Transverse colon (tissue), 4 donors: Measurements from ENCODE around the gene SLFNL1. TPM values are rescaled to one million over a fixed set of nuclear protein-coding genes. Genes with fewer than 3 reads are reported as not detected.

Experiments used
- DNase-seq: peaks from one replicate; pipeline ENCODE4 v3.0.0-alpha.2; 2019
- H3K27ac ChIP-seq, 4 donors: fragments of 200-600 bp; sonication (generic); 2 replicates each; pipeline ENCODE4 v1.5.1; 2016 to 2018; ENCODE audit warnings: inconsistent platforms in 4 of 4
- H3K27me3 ChIP-seq: fragments of 200-600 bp; sonication (generic); 2 replicates; pipeline ENCODE4 v1.5.1; 2017; ENCODE audit warnings: inconsistent platforms
- H3K36me3 ChIP-seq, 4 donors: fragments of 200-600 bp; sonication (generic); 2 replicates each; pipeline ENCODE4 v1.5.1; 2017 to 2019; ENCODE audit warnings: inconsistent platforms in 4 of 4
- H3K4me1 ChIP-seq, 4 donors: fragments of 200-600 bp; sonication (generic); 2 replicates each; pipeline ENCODE4 v1.5.1; 2017 to 2020; ENCODE audit warnings: inconsistent platforms in 4 of 4
- H3K4me3 ChIP-seq, 4 donors: fragments of 200-600 bp; sonication (generic); 1 replicate in 1 of 4; 2 replicates in 3 of 4; pipeline versions ENCODE4 v1.5.1 to v1.6.1; 2017 to 2019; ENCODE audit warnings: inconsistent platforms in 4 of 4
- H3K9me3 ChIP-seq, 2 donors: fragments of 200-600 bp; sonication (generic); 2 replicates each; pipeline ENCODE4 v1.5.1; 2017 to 2019; ENCODE audit warnings: inconsistent platforms in 2 of 2
- CTCF ChIP-seq, 5 experiments: fragments of 200-600 bp in 3 of 5; fragments of 450-650 bp in 2 of 5; sonication (generic) in 3 of 5; IDR thresholded peaks; 1 replicate in 2 of 5; 2 replicates in 3 of 5; pipeline ENCODE4 v1.5.1; 2016 to 2017; ENCODE audit warnings: antibody characterized with exemption in 5 of 5, inconsistent platforms in 3 of 5, mild to moderate bottlenecking in 2 of 5, moderate library complexity in 1 of 5
- EP300 ChIP-seq: sonication (generic); formaldehyde crosslinking; IDR thresholded peaks from one replicate; pipeline ENCODE4 v1.6.1; 2017; ENCODE audit warnings: antibody characterized with exemption, low read depth
- POLR2A ChIP-seq: fragments of 450-650 bp; IDR thresholded peaks from one replicate; pipeline ENCODE4 v1.6.1; 2016; ENCODE audit warnings: antibody characterized with exemption, mild to moderate bottlenecking, moderate library complexity
- POLR2AphosphoS5 ChIP-seq, 3 donors: sonication (generic); formaldehyde crosslinking; IDR thresholded peaks; one replicate each; pipeline ENCODE4 v1.6.1; 2016; ENCODE audit warnings: antibody characterized with exemption in 3 of 3
- WGBS, 2 donors: methylation state at CpG; one replicate each; pipeline ENCODE4 v1.1.5; 2018; ENCODE audit warnings: low coverage in 1 of 2; 5-methylcytosine and 5-hydroxymethylcytosine counted together
- in situ Hi-C, 4 donors: fragments of 200-750 bp; cut with MboI; loops; one replicate each; pipeline versions ENCODE4 v1.15.0 to v1.15.1; 2017; ENCODE audit warnings: low sequenced_read_pairs in 3 of 4, low pct_ligation_motif_present in 1 of 4, low pct_unique_long_range_greater_than_20kb in 1 of 4
- intact Hi-C: fragments of 100-400 bp; cut with DNase I; formaldehyde crosslinking; loops from one replicate; pipeline ENCODE4 v1.15.1; 2023; ENCODE audit warnings: low total_unique reads
- total RNA-seq, 4 donors: library from RNA; depleted of rRNA; stranded (reverse); fragments of >200 nt; gene quantifications; one replicate each; pipeline ENCODE4 v1.1.0, GENCODE V29; 2016

SLFNL1 gene
- total RNA-seq, 4 donors from 2014 or later, result 0.55 to 3.0 (median 1.3) TPM; not detected in 1

GRCh38 chr1:40966417-40966816 lies 55.1 kb downstream of the SLFNL1 start:
- Histone ChIP-seq H3K27ac (peak overlapping the region in 2 of 4 donors; percentile 6 to 13), H3K4me1 (peaks cover 0 to 7% (median 0%) of the 10 kb centered on the region in 4 donors), H3K9me3 (no peaks in the 10 kb centered on the region), H3K27me3 (no peaks in the 10 kb centered on the region), H3K36me3 (no peaks in the 10 kb centered on the region), H3K4me3 (no peak overlapping the region)
- no peak for TF ChIP-seq POLR2A
- TF ChIP-seq POLR2AphosphoS5 (IDR thresholded peaks at IDR 0.05), result no peak
- no peak for TF ChIP-seq EP300
- no peak for TF ChIP-seq CTCF (IDR thresholded peaks at IDR 0.05)
- intact Hi-C loops, result no loop called here
- in situ Hi-C loops, result loop anchor here in 1 of 4 donors (25.0 kb wide), 1 partner anchor 354 kb away; no protein-coding TSS in a partner anchor
- DNase-seq, result no peak
- WGBS, 2 donors, result 83 to 86% methylated on average over 4 of the region's 4 CpGs

Other genes with a start within 250 kb of the SLFNL1 start
- 10 to 100 TPM in 1 of 4 donors, 1 to 10 TPM in 3; 3.1 to 33.7 (median 3.6) TPM for gene KCNQ4, start 237.9 kb downstream of the SLFNL1 start, total RNA-seq
- 10 to 100 TPM in 3 of 4 donors, 1 to 10 TPM in 1; 7.6 to 30.1 (median 16.5) TPM for gene CITED4, start 159.4 kb downstream of the SLFNL1 start, total RNA-seq
- gene CTPS1, start 42.0 kb downstream of the SLFNL1 start, total RNA-seq, result 10 to 100 TPM in 3 of 4 donors, 1 to 10 TPM in 1; 6.3 to 32.2 (median 19.7) TPM
- 10 to 100 TPM; 24.5 to 66.8 (median 49.1) TPM for gene SCMH1, start 220.6 kb upstream of the SLFNL1 start, total RNA-seq